ENCODE measurements around the gene PMM1.

DNA sequence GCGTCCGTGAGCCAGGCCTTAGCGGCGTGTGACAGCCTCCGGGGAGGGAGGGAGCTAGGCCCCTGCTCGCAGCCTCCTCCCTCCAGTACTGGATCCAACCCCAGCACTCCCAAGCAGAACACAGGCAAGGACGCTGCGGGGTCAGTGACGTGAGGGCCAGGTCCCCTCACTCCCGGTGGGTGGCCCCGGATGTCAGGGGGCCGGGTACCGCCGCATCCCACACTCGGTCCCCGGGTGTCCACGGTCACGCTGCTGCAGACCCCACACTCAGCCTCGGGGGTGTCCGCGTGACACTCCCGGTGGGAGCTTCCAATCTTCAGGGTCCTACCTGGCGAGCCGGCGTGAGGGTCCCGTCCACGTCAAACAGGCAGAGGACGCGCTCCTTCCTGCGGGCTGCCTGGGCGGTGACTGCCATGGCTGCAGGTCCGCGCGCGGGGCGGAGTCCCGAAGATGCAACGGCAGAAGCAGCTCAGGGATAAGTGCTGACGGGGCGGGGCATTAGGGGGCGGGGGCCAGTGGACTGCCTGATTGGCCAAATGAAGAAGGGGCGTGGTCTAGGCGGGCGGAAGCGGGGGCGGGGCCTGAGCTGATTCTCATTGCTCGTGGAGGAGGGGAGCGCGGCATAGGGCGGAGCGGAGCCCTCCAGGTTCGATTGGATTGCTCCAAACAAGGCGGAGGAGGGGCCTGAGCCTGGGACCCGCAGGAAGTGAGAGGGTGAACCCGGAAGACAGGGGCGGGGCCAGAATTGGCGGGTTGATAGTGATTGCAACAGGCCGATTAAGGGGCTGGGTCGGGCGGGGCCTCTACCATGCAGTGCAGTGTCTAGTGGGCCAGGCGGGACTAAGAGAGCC is at the start of gene PMM1:
- TF ChIP-seq, protein P1, sequence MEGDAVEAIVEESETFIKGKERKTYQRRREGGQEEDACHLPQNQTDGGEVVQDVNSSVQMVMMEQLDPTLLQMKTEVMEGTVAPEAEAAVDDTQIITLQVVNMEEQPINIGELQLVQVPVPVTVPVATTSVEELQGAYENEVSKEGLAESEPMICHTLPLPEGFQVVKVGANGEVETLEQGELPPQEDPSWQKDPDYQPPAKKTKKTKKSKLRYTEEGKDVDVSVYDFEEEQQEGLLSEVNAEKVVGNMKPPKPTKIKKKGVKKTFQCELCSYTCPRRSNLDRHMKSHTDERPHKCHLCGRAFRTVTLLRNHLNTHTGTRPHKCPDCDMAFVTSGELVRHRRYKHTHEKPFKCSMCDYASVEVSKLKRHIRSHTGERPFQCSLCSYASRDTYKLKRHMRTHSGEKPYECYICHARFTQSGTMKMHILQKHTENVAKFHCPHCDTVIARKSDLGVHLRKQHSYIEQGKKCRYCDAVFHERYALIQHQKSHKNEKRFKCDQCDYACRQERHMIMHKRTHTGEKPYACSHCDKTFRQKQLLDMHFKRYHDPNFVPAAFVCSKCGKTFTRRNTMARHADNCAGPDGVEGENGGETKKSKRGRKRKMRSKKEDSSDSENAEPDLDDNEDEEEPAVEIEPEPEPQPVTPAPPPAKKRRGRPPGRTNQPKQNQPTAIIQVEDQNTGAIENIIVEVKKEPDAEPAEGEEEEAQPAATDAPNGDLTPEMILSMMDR (IDR thresholded peaks at IDR 0.05; ENCODE audit: insufficient read depth, low read depth, low read length) = no peak
- TF ChIP-seq EZH2 (IDR thresholded peaks at IDR 0.05; ENCODE audit: insufficient read depth, low read length) = no peak
